ENCODE results near the gene SPATA32.
"Not testable (repeated sequence)": the region's sequence is repeated elsewhere in the genome, so short reads cannot be mapped to it uniquely, and the experiment has no call there.

Gene SPATA32

DNA sequence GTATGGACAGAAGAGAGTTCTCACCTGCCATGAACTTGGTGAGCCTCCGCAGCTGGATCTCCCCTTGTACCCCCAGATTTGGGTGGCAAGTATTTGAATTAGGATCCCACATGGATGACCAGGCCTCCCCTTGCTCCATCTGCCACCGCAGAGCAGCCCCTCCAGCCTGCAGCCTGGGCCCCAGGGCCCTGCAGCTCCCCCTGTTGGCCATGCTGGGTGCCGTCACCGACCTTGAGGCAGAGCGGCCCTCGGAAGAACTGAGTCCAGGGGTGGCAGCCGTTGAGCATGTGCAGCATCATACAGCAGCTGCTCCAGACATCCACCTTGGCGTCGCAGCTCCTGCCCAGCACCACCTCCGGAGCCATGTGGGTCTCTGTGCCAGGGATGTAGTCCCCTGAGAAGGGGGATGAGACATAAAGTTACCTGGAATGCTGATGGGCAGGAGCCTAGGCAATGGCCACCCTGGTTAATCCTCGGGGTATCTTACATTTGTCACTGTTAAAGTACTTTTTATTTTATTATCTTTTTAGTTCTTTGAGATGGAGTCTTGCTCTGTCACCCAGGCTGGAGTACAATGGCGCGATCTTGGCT lies 9.0 kb upstream of the SPATA32 start:
- DNase-seq: no peak

DNA sequence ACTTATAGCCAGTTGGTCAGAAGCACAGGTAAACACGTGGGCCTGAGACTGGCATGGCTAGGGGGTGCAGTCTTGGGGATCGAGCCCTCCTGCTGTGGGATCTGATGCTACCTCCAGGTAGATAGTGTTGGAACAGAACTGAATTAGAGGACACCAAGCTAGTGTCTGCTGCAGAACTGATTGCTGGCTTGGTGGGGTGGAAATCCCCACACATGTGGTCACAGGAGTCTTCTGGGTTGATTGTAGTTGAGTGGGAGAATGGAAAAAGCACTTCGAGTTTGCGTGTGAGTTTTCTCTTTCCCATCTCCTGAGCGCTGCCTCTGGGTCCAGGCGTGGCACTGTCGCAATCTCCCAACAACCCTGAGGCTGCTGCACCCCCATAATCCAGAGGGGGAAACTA lies 8.0 kb upstream of the SPATA32 start:
- no peak for DNase-seq

DNA sequence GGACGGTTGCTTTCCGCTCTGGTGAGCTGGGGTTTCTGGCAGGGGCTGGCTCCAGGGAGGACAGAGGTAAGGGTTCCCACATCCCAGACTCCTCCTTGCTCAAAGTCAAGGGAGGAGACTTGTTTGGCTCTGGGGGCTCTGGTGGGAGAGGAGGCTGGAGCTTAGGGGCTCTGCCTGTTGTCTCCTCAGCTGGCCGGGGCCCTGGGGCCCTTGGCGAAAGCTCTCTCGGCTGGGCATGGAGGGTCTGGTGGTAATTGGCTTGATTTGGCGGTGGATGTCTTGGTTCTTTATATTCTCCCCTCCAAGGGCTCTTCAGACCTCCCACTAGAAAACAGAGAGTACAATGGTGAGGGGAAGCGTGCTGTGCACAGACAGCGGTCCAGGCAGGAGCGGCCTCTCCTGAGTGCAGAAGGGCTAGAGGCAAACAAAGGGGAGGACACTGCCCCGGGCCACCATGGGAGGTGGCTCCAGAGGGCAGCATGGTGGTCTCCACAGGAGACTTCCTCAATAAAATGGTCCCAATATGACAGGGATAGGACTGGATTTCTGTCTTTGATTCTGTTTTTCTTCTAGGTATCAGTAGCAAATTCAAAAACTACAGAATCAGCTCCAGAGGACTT lies 5.7 kb upstream of the SPATA32 start:
- no peak for DNase-seq

DNA sequence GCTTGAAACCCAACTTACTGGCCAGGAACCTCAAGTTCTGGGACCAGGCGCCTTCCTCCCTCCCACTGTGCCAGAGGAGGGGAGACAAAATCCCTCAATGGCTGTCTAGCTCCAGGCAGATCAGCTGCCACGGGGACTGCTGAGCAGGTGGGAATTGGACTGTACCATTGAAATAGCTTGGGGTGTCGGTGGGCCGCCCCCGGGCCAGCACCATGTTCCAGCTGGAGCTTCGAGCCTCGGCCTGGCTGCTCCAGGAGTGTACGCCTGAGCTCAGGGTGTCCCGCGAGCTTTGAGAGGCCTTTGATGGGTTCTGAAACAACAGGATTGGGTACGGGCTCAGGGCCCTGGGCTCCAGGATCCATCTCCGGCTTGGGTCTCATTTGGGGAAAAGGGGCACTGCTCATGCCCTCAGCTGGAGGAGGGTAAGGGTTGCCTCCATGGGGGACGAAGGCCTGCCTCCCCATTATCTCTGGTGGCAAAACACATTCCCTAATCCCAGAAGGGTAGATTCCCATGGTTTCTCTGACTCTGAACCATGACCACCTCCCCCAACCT lies 4.6 kb upstream of the SPATA32 start:
- no peak for DNase-seq

DNA sequence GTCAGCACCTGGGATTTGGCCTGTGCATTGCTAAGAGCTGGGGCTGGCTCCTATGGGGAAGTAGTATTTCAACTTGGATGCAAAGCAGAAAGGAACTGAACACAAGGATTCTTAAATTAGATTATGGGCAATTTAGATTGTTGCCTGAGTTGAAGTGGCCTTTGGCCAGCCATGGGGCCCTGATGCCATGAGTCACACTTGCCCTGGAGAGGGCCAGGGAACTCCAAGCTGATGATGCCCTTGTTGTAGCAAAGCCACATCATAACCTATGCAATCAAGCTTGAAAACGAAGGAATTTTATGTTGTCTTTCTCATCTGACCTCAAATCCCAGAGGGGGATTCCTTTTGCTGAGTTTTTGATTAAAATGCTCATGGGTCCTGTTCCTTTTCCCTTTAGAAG lies 3.9 kb upstream of the SPATA32 start:
- peak; percentile 72 for DNase-seq

DNA sequence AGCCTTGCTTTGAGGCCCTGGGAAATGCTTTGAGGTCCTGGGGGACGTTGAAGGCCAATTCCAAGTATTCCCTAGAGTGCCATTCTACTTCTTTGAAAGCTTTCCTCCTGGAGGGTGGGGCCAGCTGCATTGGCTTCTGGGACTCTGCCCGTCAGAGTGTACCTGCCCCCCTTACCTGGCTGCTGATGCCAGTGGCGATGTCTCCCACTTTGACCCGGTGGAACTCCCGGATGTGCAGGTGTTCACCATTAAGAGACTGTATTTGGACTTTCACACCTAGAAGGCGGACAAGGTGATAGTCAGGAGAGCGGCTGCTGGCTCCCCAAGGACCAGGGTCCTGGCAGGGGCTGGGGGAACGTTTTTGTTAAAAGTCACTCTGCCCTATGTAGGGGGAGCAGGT lies 3.1 kb upstream of the SPATA32 start:
- no peak for DNase-seq

DNA sequence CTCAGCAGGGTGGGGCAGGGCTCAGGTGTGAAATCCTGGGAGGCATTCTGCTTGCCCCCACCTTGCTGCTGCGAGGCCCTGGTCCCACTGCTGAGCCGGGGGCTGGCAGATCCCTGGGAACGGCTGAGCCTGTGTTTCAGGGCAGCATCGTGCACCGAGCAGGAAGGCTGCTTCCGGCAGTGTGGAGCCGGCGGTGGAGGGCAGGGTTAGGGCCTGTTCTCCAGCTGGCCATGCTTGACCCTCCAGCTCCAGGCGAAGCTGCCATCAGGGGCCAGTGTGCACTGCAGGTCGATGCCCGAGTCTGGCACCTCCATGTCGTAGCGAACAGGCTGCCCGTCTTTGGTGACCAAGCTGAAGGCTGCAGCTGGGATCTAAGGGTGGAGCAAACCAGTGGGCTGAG lies 2.5 kb upstream of the SPATA32 start:
- no peak for DNase-seq

DNA sequence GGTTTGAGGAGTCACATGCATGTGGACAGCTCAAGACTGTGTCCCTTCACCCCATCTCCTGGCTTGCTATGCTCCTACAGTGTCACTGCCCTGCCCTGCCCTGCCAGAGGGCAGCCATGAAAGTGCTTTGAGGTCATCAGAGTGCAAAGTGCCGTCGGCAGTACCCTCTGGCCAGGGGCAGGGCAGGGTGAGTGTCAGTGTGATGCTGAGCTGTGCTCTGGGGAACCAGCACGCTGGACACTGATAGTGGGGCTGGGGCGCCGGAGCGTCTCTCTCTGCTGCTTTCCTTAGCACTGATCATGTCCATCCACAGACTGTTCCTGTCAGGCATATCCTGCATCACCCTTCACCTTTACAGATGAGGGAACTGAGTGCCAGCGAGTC lies 1.6 kb upstream of the SPATA32 start:
- no peak for DNase-seq

DNA sequence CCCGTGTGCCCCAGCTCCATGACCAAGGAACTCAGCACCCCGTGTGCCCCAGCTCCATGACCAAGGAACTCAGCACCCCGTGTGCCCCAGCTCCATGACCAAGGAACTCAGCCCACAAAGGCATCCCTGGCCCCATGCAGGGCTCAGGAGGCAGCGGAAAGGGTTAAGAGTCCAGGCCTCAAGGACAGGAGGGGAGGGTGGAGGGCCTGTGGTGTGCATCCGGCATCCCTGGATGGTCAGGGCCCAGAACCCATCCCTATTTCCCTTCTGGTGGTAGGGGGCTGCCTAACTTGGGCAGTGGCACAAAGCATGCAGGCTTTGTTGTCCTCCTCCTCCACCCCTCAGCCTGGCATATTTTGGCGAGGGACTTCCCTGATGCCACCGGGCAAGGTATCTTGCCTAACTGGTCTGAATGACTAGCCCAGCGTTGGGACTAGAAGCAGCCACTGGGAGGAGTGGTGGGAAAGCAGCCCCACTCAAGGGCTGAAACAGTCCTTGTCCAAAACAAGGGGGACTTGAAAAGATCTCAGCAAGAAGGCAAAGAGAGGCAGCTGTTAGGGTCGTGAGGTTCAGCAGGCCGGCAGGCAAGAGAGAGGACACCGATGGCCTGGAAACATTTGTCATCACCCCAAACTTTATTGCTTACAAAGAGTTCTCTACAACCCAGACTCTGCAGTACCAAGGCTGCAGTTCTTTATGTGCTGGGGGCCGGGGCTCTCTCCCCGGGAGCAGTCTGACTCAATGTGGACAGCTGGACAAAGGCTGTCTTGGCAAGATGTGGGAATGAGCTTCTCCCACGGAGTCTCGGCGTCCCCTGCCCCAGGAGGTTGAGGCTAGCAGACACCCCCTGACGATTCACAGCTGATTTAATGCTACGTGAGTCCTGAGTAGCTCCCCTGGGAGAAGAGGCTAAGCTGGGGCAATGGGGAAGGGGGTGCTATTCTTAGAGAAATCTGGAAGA lies 902 bp upstream of the SPATA32 start:
- DNase-seq: peak; percentile 18

DNA sequence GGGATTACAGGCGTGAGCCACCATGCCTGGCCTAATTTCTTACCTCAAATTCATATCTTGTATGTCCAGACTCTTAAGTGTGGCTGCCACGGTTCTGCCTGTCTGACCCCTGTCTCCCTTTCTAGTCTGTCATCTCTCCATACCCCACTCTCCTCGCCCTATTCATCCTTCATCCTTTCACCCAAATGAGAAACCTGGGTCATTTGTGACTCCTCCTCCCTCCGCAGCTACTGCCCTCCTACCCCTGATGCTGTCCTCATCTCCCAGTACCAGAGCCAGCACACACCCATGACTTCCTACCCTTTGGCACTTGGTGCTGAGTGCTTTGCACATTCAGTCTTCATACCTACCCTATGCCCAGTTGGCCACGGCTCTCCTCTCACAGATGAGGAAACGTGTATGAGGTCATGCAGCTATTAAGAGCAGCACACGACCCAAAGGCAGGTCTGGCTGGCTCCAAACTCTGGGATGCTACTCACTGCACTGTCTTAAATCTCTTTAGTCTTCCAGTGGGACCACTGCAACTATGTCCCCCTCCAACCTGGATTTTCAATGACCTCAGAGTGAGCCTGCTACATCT lies 1.6 kb downstream of the SPATA32 start:
- DNase-seq: no peak

DNA sequence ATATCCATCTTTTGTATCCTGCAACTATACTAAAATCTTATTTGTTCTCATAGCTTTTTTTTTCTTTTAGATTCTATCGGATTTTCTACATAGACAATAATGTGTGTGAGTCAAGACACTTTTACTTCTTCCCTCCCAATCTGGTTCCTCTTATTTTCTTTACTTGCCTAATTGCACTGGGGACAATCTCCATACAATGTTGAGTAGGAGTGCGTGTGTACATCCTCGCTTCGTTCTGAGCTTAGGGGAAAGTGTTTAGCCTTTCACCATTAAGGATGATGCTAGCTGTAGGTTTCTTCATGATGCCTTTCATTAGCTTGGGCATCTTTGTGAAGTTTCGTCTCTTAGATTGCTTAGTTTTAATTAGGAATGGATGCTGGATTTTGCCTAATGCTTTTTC lies 2.9 kb downstream of the SPATA32 start:
- DNase-seq: no peak

DNA sequence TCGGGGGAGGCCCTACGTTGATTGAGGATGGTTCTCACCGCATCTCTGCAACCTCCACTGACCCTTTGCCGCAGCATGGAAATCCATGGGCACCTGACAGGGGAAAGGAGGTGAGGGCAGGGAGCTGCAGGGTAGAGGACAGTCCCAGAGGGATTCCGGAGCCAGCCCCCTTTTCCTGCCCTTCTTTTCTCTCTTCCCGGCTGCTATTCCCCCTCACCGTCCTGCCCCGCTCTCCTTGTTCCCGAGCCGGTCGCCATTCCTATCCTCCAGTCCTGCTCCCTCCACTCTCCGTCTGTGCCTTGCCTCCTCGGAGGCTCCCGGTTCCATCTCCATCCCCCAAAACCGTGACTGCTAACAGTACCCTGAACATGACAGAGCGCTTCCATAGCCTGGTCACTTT lies 4.8 kb downstream of the SPATA32 start:
- DNase-seq: no peak

DNA sequence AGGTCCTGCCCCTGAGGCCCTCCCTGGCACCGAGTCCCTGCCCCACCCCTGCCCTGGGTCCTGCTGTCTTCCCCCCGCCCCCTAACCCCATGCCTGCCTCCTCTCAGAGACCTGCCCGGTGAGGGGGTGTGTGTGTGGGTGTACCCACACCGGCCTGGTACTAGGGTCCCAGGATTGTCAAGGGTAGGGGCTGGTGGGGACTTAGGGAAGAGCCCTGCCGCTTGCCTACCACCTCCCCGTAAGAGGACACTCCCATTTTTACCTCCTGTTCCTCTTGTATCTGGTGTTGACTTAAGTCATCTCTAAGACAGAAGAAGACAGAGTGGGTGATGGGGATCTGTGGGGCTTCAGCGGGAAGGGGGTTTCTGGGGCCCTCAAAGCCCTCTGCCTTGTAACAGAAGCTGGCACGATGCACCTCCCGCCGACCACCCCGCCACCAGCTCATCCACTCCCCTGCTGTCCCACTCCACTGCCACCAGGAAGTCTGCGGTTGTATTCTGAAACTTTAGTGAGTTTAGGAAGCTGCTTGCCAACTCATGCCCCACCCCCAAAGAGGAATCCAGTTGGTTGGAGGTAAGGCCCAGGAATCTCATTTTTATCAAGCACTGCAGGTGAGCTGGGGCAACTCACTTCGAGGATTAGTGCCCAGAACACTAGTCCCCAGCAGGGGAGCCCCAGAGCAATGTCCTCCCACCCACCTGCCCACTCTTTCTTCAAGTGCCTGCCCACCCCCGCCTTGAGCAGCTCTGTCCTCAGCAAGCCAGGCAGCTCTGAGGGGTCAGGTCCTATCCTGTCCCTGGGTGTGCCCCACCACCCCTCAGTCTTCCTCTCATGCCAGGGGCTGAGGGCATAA lies 5.6 kb downstream of the SPATA32 start:
- no peak for DNase-seq

DNA sequence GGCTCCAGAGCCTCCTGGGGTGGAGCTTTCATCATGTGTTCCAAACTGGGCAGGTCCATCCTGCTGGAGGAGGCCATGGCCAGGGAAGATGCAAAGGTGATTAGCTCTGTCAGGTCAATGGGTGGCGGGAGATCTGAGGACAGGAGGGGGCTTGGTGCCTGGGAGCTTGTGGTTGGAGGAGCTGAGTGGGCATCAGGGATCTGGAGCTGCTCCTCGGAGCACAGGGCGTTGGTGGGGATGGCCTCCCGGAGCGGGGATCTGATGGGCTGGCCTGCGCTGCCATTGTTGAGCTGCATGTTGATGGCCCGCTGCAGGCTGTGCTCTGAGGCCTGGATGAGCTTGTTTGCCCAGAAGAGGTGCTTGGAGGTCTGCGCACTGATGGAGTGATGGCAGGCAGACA lies 6.5 kb downstream of the SPATA32 start:
- DNase-seq: no peak

DNA sequence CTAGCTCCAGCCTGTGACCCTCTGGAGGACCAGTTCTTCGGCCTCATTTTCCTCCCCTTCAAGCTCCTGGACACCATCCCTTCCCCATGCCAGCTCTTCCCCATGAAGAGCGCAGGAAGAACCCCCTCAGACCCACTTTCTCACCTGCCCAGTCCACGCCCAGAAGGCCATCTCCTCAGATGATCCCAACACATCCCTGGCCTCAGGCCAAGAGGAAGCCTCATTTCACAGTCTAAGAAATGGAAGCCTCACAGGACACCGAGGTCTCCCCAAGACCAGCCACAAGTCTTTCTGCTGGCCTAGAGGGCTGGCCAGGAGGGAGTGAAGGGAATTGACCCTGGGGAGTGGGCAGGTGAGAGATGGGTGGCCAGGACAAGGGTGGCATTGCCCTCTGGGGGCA lies 8.0 kb downstream of the SPATA32 start:
- DNase-seq: no peak

DNA sequence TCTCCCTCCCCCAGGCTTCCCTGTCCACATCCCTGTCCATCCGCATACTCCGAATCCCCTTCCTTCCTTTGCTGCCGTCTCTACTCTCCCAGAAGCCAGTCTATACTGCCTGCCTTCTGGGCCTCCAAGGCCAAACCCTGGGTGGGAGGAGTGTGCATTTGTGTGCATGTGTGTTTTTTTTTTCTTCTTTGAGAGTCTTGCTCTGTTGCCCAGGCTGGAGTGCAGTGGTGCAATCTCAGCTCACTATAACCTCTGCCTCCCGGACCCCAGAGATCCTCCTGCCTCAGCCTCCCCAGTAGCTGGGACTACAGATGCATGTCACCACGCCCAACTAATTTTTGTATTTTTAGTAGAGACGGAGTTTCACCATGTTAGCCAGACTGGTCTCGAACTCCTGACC lies 8.7 kb downstream of the SPATA32 start:
- not testable (repeated sequence) for DNase-seq

DNA sequence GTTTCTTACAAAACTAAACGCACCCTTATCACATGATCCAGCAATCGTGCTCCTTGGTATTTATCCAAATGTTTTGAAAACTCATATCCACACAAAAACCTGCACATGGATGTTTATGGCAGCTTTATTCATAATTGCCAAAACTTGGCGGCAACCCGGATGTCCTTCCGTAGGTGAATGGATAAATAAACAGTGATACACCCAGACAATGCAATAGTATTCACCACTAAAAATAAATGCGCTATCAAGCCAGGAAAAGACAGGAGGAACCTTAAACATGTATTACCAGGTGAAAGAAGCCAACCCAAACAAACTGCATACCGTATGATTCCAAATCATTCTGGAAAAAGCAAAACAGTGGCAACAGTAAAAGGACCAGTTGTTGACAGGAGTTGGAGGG lies 10.0 kb downstream of the SPATA32 start:
- no peak for DNase-seq

DNA sequence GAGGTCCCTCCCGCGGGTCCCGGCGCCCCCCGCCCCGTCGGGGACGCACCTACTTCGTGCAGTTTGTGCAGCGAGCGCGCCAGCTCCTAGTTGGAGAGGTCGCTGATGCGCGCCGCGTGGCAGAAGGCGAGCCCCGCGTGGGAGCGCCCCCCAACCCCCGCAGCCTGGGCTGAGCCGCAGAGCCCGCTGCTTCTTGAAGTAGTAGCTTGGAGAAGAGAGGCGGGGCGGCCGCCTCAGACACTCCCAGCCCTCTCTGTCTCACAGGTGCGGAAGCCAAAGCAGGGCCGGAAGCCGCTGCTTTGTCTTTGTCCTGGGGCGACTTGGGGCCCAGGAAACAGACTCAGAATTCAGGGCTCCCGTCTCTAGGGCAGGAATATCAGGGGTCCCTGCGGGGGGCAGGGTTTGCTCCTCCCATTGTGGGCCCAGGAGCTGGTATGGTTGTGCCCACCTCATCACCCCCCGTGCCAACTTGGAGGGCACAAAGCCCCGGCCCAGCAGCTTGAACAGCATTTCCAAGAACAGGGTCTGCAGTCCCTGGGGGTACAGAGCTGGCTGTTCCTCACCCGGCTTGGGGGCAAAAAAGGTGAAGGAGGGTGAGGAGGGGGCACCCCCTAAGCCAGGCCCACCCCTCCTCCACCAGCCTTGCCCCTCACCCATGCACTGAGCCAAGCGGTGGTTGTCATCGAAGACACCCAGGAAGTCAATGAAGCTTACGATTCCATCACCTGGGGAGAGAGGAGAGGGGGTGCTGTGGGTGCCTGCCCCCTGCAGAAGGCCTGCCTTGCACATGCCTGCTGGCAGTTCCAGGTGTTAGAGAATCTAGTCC lies 13.5 kb downstream of the SPATA32 start:
- DNase-seq: no peak

DNA sequence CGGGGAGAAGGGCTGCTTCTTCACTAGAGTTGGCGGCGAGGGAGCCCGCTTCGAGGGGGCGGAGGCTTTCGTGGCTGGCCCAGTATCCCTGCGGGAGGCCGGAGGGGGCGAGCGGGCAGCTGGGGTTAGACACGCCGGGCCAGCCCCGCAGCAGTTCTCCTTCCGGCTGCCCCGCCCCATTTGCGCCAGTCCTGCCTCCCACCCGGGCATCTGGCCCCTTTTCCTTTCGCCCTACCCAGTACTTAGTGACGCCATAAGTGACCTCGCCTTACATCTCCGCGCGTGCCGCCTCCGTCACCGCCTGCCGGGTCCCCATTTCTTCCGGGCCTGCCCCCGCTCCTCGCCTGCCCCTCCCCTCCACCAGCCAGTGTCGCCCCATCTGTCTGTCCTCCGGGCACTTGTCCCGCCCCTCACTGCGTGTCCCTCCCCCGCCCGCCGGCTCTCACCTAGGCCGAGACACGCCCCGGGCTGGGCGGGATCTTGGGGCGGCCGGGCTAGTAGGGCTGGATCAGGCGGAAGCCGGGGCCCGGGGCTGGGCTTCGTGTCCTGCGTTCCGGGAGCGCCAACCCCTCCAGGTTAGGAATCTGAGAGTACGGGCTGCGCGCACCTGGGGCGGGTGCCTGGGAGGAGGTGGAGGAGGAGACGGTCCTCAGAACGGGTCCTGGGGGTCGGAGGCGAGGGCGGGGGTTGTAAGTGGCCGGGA lies 14.3 kb downstream of the SPATA32 start:
- peak; percentile 68 for DNase-seq

DNA sequence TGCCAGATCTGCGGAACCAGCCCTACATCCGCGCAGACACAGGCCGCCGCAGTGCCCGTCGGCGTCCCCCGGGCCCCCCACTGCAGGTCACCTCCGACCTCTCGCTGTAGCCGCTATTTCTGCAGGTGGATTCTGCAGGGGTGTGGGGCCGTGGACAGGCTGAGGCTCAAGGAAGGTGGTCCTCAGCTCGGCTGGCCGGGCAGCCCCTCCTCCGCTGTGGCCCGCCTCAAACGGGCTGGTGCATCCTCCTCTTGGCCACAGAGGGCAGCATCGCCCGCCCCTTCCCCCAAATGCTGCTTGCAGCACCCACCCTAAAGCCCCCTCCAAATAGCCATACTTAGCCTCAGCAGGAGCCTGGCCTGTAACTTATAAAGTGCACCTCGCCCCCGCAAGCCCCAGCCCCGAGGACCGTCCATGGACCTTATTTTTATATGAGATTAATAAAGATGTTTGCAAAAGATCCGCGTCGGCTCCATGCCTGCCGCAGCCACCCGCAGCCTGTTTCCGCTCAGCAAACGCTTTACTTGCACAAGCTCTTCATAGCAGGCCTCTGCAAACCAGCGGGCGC lies 14.9 kb downstream of the SPATA32 start:
- DNase-seq: peak; percentile 7

DNA sequence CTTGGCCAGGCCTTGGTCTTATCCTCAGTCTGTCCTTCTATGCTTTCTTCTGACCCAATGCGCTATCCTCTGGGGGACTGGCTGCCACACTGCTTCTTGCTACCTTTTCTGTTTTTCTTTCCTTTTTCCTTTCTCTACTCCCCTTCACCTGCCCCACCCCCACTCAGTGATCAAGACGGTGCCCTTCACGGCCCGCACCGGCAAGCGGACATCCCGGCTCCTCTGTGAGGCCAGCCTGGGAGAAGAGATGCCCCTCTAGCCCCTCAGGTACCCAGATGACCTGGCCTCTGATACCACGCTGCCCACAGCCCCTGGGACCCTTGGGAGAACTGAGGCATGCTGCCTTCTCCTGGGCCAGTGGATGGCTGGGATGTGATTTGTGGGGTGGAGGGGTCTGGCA lies 15.6 kb downstream of the SPATA32 start:
- DNase-seq: no peak
